Activated CD4-positive, CD25-positive, alpha-beta regulatory T cell treated with anti-CD3 and anti-CD28 coated beads, Interleukin-2, amount 50 U/mL, for 72 hours (primary cell): ENCODE measurements around the gene NQO2.
"Not testable (repeated sequence)": the region's sequence is repeated elsewhere in the genome, so short reads cannot be mapped to it uniquely, and the experiment has no call there.

Source experiments
- DNase-seq: peaks from one replicate; pipeline ENCODE4 v3.0.0; 2021

The NQO2 gene

GRCh38 chr6:3045777-3046176 lies 46.1 kb downstream of the NQO2 start:
- no peak for DNase-seq

- no peak for DNase-seq
These were observed 46.6 kb downstream of the NQO2 start for GRCh38 chr6:3046295-3046694.

- not testable (repeated sequence) for DNase-seq
These were observed 48.3 kb downstream of the NQO2 start for GRCh38 chr6:3048009-3048408.

- DNase-seq, result no peak
These were observed 53.0 kb downstream of the NQO2 start for GRCh38 chr6:3052481-3053230.

GRCh38 chr6:3053231-3053508 lies 53.5 kb downstream of the NQO2 start:
- no peak for DNase-seq

GRCh38 chr6:3054229-3055157 lies 54.8 kb downstream of the NQO2 start:
- not testable (repeated sequence) for DNase-seq

GRCh38 chr6:3055158-3055499 lies 55.4 kb downstream of the NQO2 start:
- not testable (repeated sequence) for DNase-seq

- no peak for DNase-seq
These were observed 57.5 kb downstream of the NQO2 start for GRCh38 chr6:3057063-3057770.

- no peak for DNase-seq
These were observed 59.3 kb downstream of the NQO2 start for GRCh38 chr6:3058957-3059356.

GRCh38 chr6:3060092-3060491 lies 60.4 kb downstream of the NQO2 start:
- DNase-seq, result not testable (repeated sequence)

GRCh38 chr6:3061501-3061941 lies 61.8 kb downstream of the NQO2 start:
- DNase-seq, result no peak

- not testable (repeated sequence) for DNase-seq
These were observed 63.6 kb downstream of the NQO2 start for GRCh38 chr6:3063340-3063732.

- peak; percentile 88 for DNase-seq
These were observed 64.3 kb downstream of the NQO2 start for GRCh38 chr6:3063733-3064700.

GRCh38 chr6:3068329-3069214 lies 68.9 kb downstream of the NQO2 start, which contains the start of gene RIPK1:
Gene RIPK1, plus strand, starts transcription at chr6:3068494. Its CDS starts 8,330 bp downstream, at chr6:3076824.
- peak; percentile 97 for DNase-seq
